Nephron (organoid): ENCODE data around the gene PTGES3.

Experiments
- H3K27ac Mint-ChIP-seq, 3 experiments: 2 replicates each; pipeline ENCODE4 v1.8.0; 2020; ENCODE audit warnings: mixed read lengths in 3 of 3, mild to moderate bottlenecking in 2 of 3, moderate library complexity in 1 of 3
- H3K27me3 Mint-ChIP-seq: 2 replicates; pipeline ENCODE4 v1.8.0; 2021; ENCODE audit warnings: low read depth, mild to moderate bottlenecking, moderate library complexity, mixed read lengths
- H3K36me3 Mint-ChIP-seq: 2 replicates; pipeline ENCODE4 v1.8.0; 2020; ENCODE audit warnings: low read depth, mixed read lengths
- H3K4me1 Mint-ChIP-seq: 2 replicates; pipeline ENCODE4 v1.8.0; 2020; ENCODE audit warnings: mixed read lengths
- H3K4me3 Mint-ChIP-seq, 3 experiments: 2 replicates each; pipeline ENCODE4 v1.8.0; 2020; ENCODE audit warnings: mild to moderate bottlenecking in 3 of 3, mixed read lengths in 3 of 3, moderate library complexity in 2 of 3
- H3K9me3 Mint-ChIP-seq: 2 replicates; pipeline ENCODE4 v1.8.0; 2020; ENCODE audit warnings: mixed read lengths
- TF ChIP-seq, protein P1 (sequence below), 3 experiments: fragments of 200-600 bp; sonication (generic); IDR thresholded peaks; one replicate each; pipeline ENCODE4 v1.5.0; 2021; ENCODE audit warnings: antibody characterized with exemption in 3 of 3; ENCODE audit not compliant: unreplicated experiment in 3 of 3

PTGES3 gene

DNA sequence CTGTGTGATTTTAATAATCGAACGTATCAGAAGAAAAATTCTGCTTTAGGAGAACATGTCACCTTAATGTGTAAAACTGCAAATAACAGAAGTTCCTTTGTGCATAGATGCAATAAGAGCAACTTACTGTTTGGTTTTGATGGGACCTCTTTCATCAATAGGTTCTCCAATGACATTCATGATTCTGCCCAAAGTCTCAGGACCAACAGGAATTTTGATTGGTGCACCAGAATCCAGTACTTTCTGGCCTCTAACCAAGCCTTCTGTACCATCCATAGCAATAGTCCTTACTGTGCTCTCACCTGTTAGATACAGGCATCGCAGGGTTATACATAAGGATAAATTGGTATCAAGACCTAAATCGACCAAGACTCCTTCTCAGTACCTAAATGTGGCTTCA, 43.4 kb downstream of the PTGES3 start:
- TF ChIP-seq, protein P1, sequence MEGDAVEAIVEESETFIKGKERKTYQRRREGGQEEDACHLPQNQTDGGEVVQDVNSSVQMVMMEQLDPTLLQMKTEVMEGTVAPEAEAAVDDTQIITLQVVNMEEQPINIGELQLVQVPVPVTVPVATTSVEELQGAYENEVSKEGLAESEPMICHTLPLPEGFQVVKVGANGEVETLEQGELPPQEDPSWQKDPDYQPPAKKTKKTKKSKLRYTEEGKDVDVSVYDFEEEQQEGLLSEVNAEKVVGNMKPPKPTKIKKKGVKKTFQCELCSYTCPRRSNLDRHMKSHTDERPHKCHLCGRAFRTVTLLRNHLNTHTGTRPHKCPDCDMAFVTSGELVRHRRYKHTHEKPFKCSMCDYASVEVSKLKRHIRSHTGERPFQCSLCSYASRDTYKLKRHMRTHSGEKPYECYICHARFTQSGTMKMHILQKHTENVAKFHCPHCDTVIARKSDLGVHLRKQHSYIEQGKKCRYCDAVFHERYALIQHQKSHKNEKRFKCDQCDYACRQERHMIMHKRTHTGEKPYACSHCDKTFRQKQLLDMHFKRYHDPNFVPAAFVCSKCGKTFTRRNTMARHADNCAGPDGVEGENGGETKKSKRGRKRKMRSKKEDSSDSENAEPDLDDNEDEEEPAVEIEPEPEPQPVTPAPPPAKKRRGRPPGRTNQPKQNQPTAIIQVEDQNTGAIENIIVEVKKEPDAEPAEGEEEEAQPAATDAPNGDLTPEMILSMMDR (IDR thresholded peaks at IDR 0.05; ENCODE audit: unreplicated experiment in 3 of 3), result no peak
- H3K4me1 Mint-ChIP-seq, result peaks cover 18% of the 10 kb centered on the region
- peaks cover 52% of the 10 kb centered on the region for H3K36me3 Mint-ChIP-seq
- H3K4me3 Mint-ChIP-seq, result peak overlapping the region; percentile 83 to 100 (median 99)
- H3K27me3 Mint-ChIP-seq, result no peaks in the 10 kb centered on the region
- peak overlapping the region; percentile 90 to 98 (median 98) for H3K27ac Mint-ChIP-seq
- H3K9me3 Mint-ChIP-seq, result no peaks in the 10 kb centered on the region

DNA sequence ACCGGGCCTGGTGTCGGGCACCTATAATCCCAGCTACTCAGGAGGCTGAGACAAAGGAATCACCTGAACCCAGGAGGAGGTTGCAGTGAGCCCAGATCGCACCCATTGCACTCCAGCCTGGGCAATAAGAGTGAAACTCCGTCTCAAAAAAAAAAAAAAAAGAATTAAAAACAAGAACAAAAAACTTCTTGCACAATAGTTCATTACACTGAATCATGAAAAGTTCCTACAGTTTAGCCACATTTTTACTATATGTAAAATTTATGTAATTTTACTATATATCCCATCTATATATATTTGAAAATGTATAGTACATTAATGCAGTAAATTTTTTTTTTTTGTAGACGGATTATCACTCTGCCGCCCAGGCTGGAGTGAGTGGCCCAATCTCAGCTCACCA, 46.9 kb downstream of the PTGES3 start:
- no peaks in the 10 kb centered on the region for H3K27me3 Mint-ChIP-seq
- H3K9me3 Mint-ChIP-seq, result no peaks in the 10 kb centered on the region
- H3K36me3 Mint-ChIP-seq, result peaks cover 76% of the 10 kb centered on the region
- H3K4me3 Mint-ChIP-seq, result no peak overlapping the region
- no peak overlapping the region for H3K27ac Mint-ChIP-seq
- TF ChIP-seq, protein P1 (IDR thresholded peaks at IDR 0.05; ENCODE audit: unreplicated experiment in 3 of 3), result no peak
- H3K4me1 Mint-ChIP-seq, result peaks cover 35% of the 10 kb centered on the region

DNA sequence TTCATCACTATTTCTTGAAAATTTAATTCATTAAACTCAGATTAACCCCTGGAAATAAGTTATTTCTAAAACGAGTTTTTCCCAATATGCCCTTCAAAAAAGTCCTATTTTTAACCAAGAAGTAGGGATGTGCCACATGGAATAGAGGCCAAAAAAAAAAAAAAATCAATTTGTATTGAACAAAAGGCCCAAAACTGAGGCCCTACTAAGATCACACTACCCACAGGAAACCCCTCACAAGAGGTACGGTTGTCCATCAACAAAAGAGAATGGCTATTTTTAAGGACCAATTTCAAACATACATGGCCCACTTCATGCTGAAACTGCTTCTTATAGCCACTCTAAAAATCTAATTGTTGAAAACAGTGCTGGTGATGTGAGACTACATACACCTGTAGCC, 50.5 kb downstream of the PTGES3 start:
- H3K36me3 Mint-ChIP-seq, result peaks cover 51% of the 10 kb centered on the region
- TF ChIP-seq, protein P1 (IDR thresholded peaks at IDR 0.05; ENCODE audit: unreplicated experiment in 3 of 3), result no peak
- H3K27ac Mint-ChIP-seq, result peak overlapping the region; percentile 95 to 98 (median 98)
- H3K27me3 Mint-ChIP-seq, result no peaks in the 10 kb centered on the region
- H3K9me3 Mint-ChIP-seq, result no peaks in the 10 kb centered on the region
- no peak overlapping the region for H3K4me3 Mint-ChIP-seq
- peaks cover 49% of the 10 kb centered on the region for H3K4me1 Mint-ChIP-seq

DNA sequence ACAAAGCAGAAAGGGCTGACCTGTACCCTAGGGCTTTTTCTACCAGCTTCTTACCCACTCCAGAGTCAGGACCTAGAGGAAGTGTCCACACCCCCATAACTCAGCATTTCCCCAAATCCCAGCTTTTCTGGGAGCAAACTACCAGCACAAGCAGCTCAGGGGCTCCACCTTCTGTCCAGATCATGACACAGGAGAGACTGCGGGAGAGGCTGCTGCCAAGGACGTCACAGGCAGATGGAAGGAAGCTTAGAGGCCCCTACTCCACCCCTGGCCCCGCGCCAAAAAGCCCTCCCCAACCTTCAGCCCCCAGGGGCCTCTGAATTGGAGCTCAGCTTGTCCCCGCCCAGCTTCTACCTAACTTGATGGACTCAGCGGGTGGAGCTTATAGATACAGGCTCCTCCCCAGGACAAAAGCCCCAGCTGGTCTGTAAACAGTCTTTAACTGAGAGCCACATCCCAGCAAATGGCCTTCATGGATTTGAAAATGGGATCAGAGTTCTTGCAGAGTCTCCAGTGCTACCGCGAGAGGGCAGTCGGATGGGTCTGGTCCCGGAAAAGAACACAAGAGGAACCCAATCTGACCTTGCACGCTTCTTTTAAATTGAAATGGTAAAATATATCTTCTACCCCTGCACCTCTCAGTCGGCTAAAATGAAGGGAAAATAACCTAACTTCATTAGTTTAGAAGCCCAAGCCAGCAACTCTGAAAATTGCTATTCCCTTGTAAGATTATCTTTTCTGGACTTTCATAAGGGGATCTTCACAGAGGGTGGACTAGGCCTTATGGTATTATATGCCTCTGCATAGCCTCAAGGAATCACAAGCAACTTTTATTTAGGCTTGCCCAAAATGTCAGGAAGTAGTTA, 51.2 kb downstream of the PTGES3 start:
- Mint-ChIP-seq H3K4me1 (peaks cover 53% of the 10 kb centered on the region), H3K4me3 (peak overlapping the region; percentile 88 to 99 (median 89)), H3K27ac (peak overlapping the region; percentile 95 to 98 (median 98)), H3K27me3 (no peaks in the 10 kb centered on the region), H3K9me3 (no peaks in the 10 kb centered on the region), H3K36me3 (peaks cover 44% of the 10 kb centered on the region)
- TF ChIP-seq, protein P1 (IDR thresholded peaks at IDR 0.05; ENCODE audit: unreplicated experiment in 3 of 3), result peak; percentile 58 to 73 (median 63)

DNA sequence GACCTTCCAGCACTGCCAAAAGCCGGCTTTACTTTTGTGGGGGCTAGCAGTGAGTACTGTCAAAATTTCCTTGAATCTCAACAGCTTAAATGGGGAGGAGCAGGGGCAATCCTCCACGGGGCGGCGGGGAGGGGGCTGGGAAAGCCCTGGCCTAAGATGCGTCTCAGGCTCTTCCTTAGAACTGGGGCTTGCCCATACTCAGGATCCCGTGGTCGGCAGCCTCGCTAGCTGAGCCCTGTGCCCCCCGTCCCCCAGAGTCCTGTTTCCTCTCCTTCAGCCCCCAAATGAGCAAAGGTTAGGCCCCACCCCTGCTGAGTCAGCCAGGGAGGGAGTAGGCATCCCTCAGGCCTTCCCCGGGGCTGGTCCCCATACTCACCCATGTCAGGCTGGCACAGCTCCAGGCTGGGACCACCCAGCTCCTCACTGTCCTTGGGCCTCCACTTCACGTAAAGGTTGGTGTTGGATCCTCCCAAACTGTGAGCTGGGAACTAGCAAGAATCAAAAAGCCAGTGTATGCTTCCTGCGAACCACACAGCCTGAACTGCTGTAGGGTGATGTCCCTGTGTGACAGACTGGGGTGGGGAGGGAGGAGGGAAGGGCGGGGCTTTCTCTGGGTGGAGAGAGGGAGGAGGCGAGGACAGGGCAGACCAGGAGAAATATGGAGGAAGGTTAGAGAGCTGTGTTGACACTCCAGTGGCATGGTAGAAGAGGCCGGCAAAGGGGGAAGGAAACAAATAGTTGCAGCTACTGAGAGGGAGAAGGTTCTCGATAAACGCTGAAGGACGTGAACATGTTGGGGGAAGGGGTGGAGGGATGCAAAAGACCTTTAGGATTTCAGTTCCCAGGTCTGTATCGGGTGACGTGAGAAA, 52.0 kb downstream of the PTGES3 start:
- Mint-ChIP-seq H3K4me3 (peak overlapping the region; percentile 88 to 99 (median 89)), H3K9me3 (no peaks in the 10 kb centered on the region), H3K27ac (peak overlapping the region; percentile 95 to 98 (median 98)), H3K36me3 (peaks cover 39% of the 10 kb centered on the region), H3K4me1 (peaks cover 53% of the 10 kb centered on the region), H3K27me3 (no peaks in the 10 kb centered on the region)
- TF ChIP-seq, protein P1 (IDR thresholded peaks at IDR 0.05; ENCODE audit: unreplicated experiment in 3 of 3), result no peak
